DOHH2 (cell line): ENCODE measurements around the gene GPR183.

Experiments
- EZH2phosphoT487 ChIP-seq: fragments of 200-600 bp; sonication (generic); IDR thresholded peaks from 2 replicates; pipeline ENCODE4 v1.6.1; 2017; ENCODE audit warnings: borderline replicate concordance, mild to moderate bottlenecking, antibody characterized with exemption, low read length, moderate library complexity, mixed read lengths
- TF ChIP-seq, protein P1 (sequence below): fragments of 200-600 bp; sonication (generic); IDR thresholded peaks from one replicate; pipeline ENCODE4 v1.5.1; 2014; ENCODE audit warnings: antibody characterized with exemption, mild to moderate bottlenecking, low read depth, low read length; ENCODE audit not compliant: poor library complexity, severe bottlenecking

- TF ChIP-seq, protein P1, sequence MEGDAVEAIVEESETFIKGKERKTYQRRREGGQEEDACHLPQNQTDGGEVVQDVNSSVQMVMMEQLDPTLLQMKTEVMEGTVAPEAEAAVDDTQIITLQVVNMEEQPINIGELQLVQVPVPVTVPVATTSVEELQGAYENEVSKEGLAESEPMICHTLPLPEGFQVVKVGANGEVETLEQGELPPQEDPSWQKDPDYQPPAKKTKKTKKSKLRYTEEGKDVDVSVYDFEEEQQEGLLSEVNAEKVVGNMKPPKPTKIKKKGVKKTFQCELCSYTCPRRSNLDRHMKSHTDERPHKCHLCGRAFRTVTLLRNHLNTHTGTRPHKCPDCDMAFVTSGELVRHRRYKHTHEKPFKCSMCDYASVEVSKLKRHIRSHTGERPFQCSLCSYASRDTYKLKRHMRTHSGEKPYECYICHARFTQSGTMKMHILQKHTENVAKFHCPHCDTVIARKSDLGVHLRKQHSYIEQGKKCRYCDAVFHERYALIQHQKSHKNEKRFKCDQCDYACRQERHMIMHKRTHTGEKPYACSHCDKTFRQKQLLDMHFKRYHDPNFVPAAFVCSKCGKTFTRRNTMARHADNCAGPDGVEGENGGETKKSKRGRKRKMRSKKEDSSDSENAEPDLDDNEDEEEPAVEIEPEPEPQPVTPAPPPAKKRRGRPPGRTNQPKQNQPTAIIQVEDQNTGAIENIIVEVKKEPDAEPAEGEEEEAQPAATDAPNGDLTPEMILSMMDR = no peak
- TF ChIP-seq EZH2phosphoT487 = no peak
Measured at GRCh38 chr13:99295488-99296252, 11.5 kb downstream of the GPR183 start.
